H1 (cell line): ENCODE data around the gene DOCK1. TPM values are rescaled to one million over a fixed set of nuclear protein-coding genes. Genes with fewer than 3 reads are reported as not detected.

Experiments
- CTCF ChIA-PET: fragments of 300-600 bp; sonication (Branson Sonifier 250); formaldehyde crosslinking; loops from one replicate; lab custom pipeline; 2021; ENCODE audit not compliant: partially characterized antibody; lab: Charles Lee
- POLR2A ChIA-PET: fragments of 300-600 bp; sonication (Branson Sonifier 250); formaldehyde crosslinking; loops from one replicate; lab custom pipeline; 2021; ENCODE audit warnings: inconsistent platforms; ENCODE audit not compliant: partially characterized antibody; lab: Charles Lee
- DNase-seq, 2 experiments: peaks; one replicate each; pipeline versions ENCODE4 v3.0.0 to v3.0.0-alpha.2; 2010 to 2022; ENCODE audit warnings: low spot score in 2 of 2, low read depth in 1 of 2, mixed read lengths in 1 of 2
- FAIRE-seq: peaks from 2 replicates; lab custom pipeline; 2011; peaks lifted over from hg19 to GRCh38; lab: Jason Lieb, UNC
- H2AFZ ChIP-seq: 2 replicates; pipeline ENCODE4 v1.8.1; 2012; ENCODE audit warnings: low read length, inconsistent platforms
- H2AK5ac ChIP-seq: 2 replicates; pipeline ENCODE4 v1.6.1; 2013; ENCODE audit warnings: low read depth, low read length
- H2BK120ac ChIP-seq: replicated peaks from 2 replicates; pipeline ENCODE3; 2013; ENCODE audit warnings: low read depth, low read length, inconsistent platforms
- H2BK12ac ChIP-seq: 2 replicates; pipeline ENCODE4 v1.6.1; 2013; ENCODE audit warnings: low read depth, low read length
- H2BK15ac ChIP-seq: 2 replicates; pipeline ENCODE4 v1.6.1; 2013; ENCODE audit warnings: low read length
- H2BK20ac ChIP-seq: 2 replicates; pipeline ENCODE4 v1.6.1; 2013; ENCODE audit warnings: low read length
- H2BK5ac ChIP-seq: 2 replicates; pipeline ENCODE4 v1.6.1; 2013; ENCODE audit warnings: low read depth, low read length
- H3K14ac ChIP-seq: 2 replicates; pipeline ENCODE4 v1.6.1; 2013; ENCODE audit warnings: inconsistent platforms; ENCODE audit not compliant: insufficient read length
- H3K18ac ChIP-seq: 2 replicates; pipeline ENCODE4 v1.6.1; 2013; ENCODE audit warnings: low read length; ENCODE audit errors: extremely low read depth
- H3K23ac ChIP-seq: 2 replicates; pipeline ENCODE4 v1.6.1; 2013; ENCODE audit warnings: inconsistent platforms; ENCODE audit not compliant: insufficient read length
- H3K23me2 ChIP-seq: 2 replicates; pipeline ENCODE4 v1.6.1; 2013; ENCODE audit warnings: low read depth, low read length
- H3K27ac ChIP-seq: 2 replicates; pipeline ENCODE4 v1.6.1; 2011; ENCODE audit warnings: low read depth, low read length, inconsistent platforms
- H3K27me3 ChIP-seq, 4 experiments: replicated peaks in 1 of 4; 1 replicate in 1 of 4; 2 replicates in 3 of 4; pipeline versions ENCODE4 v1.6.1 to v1.8.1; 2011 to 2013; ENCODE audit warnings: low read length in 3 of 4, mild to moderate bottlenecking in 3 of 4, inconsistent platforms in 2 of 4, mixed read lengths in 2 of 4, moderate library complexity in 1 of 4; ENCODE audit not compliant: control insufficient read depth in 3 of 4, insufficient read depth in 3 of 4; ENCODE audit errors: extremely low read depth in 1 of 4
- H3K36me3 ChIP-seq, 4 experiments: 2 replicates each; pipeline versions ENCODE4 v1.6.1 to v1.8.1; 2011 to 2013; ENCODE audit warnings: mild to moderate bottlenecking in 4 of 4, low read length in 3 of 4, moderate library complexity in 2 of 4, control low read depth in 1 of 4, inconsistent platforms in 1 of 4; ENCODE audit not compliant: insufficient read depth in 4 of 4, control insufficient read depth in 2 of 4
- H3K4ac ChIP-seq: replicated peaks from 2 replicates; pipeline ENCODE3; 2013; ENCODE audit warnings: low read length, low read depth, mixed read lengths, inconsistent platforms; ENCODE audit not compliant: insufficient read length
- H3K4me1 ChIP-seq, 4 experiments: replicated peaks in 1 of 4; 1 replicate in 1 of 4; 2 replicates in 3 of 4; pipeline versions ENCODE4 v1.6.1 to v1.8.1; 2011 to 2013; ENCODE audit warnings: low read length in 3 of 4, inconsistent platforms in 2 of 4, mixed read lengths in 1 of 4; ENCODE audit not compliant: insufficient read depth in 4 of 4, control insufficient read depth in 3 of 4
- H3K4me2 ChIP-seq, 2 experiments: 2 replicates each; pipeline versions ENCODE4 v1.6.1 to v1.8.1; 2011 to 2013; ENCODE audit warnings: low read depth in 2 of 2, low read length in 2 of 2, control low read depth in 1 of 2, inconsistent platforms in 1 of 2, mild to moderate bottlenecking in 1 of 2; ENCODE audit not compliant: insufficient read depth in 1 of 2
- H3K4me3 ChIP-seq, 4 experiments: fragments of 200-600, 300-600 bp in 1 of 4; sonication (generic), shearing (Covaris generic), sonication (Bioruptor Twin) in 1 of 4; 2 replicates each; pipeline versions ENCODE4 v1.5.1 to v1.8.1; 2011 to 2016; ENCODE audit warnings: low read length in 4 of 4, low read depth in 3 of 4, control low read depth in 2 of 4, inconsistent platforms in 2 of 4, mild to moderate bottlenecking in 2 of 4, mixed read lengths in 1 of 4, moderate library complexity in 1 of 4; ENCODE audit not compliant: insufficient read depth in 2 of 4; ENCODE audit errors: extremely low read depth in 1 of 4
- H3K56ac ChIP-seq: replicated peaks from 2 replicates; pipeline ENCODE3; 2013; ENCODE audit warnings: low read depth, mild to moderate bottlenecking, mixed read lengths, low read length, inconsistent platforms; ENCODE audit not compliant: insufficient read length
- H3K79me1 ChIP-seq: 2 replicates; pipeline ENCODE4 v1.6.1; 2013; ENCODE audit warnings: low read depth, low read length, control low read depth
- H3K79me2 ChIP-seq, 2 experiments: 2 replicates each; pipeline versions ENCODE4 v1.6.1 to v1.8.1; 2012 to 2013; ENCODE audit warnings: low read length in 2 of 2, mild to moderate bottlenecking in 2 of 2, inconsistent platforms in 1 of 2; ENCODE audit not compliant: insufficient read depth in 2 of 2, control insufficient read depth in 1 of 2
- H3K9ac ChIP-seq, 4 experiments: replicated peaks in 1 of 4; 1 replicate in 1 of 4; 2 replicates in 3 of 4; pipeline versions ENCODE4 v1.6.1 to v1.8.1; 2011 to 2013; ENCODE audit warnings: low read depth in 3 of 4, low read length in 3 of 4, control low read depth in 2 of 4, mild to moderate bottlenecking in 2 of 4, moderate library complexity in 2 of 4, inconsistent platforms in 1 of 4; ENCODE audit errors: extremely low read depth in 1 of 4
- H3K9me3 ChIP-seq, 2 experiments: 2 replicates each; pipeline versions ENCODE4 v1.6.1 to v1.8.1; 2012 to 2013; ENCODE audit warnings: mild to moderate bottlenecking in 2 of 2, moderate library complexity in 2 of 2, control low read depth in 1 of 2, inconsistent platforms in 1 of 2, low read depth in 1 of 2, low read length in 1 of 2, mixed read lengths in 1 of 2; ENCODE audit not compliant: insufficient read depth in 2 of 2
- H4K20me1 ChIP-seq, 2 experiments: replicated peaks in 1 of 2; 2 replicates each; pipeline versions ENCODE3 to v1.8.1; 2011 to 2013; ENCODE audit warnings: inconsistent platforms in 2 of 2, low read length in 2 of 2, mild to moderate bottlenecking in 1 of 2; ENCODE audit not compliant: insufficient read depth in 2 of 2, control insufficient read depth in 1 of 2
- H4K5ac ChIP-seq: 2 replicates; pipeline ENCODE4 v1.6.1; 2013; ENCODE audit warnings: low read length, low read depth, mixed read lengths, inconsistent platforms; ENCODE audit not compliant: insufficient read length
- H4K8ac ChIP-seq: 2 replicates; pipeline ENCODE4 v1.8.0; 2013; ENCODE audit warnings: mild to moderate bottlenecking, moderate library complexity, low read length, inconsistent platforms; ENCODE audit not compliant: insufficient read depth; ENCODE audit errors: extremely low read depth
- H4K91ac ChIP-seq: replicated peaks from 2 replicates; pipeline ENCODE3; 2013; ENCODE audit warnings: low read length, mixed read lengths, inconsistent platforms; ENCODE audit not compliant: insufficient read length
- BCL11A ChIP-seq, 2 experiments: IDR thresholded peaks; one replicate each; pipeline ENCODE4 v1.6.1; 2011; ENCODE audit warnings: low read depth in 2 of 2, low read length in 2 of 2, mild to moderate bottlenecking in 2 of 2
- E2F6 ChIP-seq: IDR thresholded peaks from 2 replicates; pipeline ENCODE4 v1.6.1; 2012; ENCODE audit warnings: inconsistent platforms
- EZH2 ChIP-seq: fragments of 200-600 bp; sonication (generic); IDR thresholded peaks from 2 replicates; pipeline ENCODE4 v1.7.1; 2012; ENCODE audit warnings: low read depth, mild to moderate bottlenecking, moderate library complexity, low read length, inconsistent platforms; ENCODE audit not compliant: severe bottlenecking
- JUND ChIP-seq: IDR thresholded peaks from 2 replicates; pipeline ENCODE4 v1.6.1; 2011; ENCODE audit warnings: mild to moderate bottlenecking, improper control_type of control experiment, low read length
- RFX5 ChIP-seq: IDR thresholded peaks from 2 replicates; pipeline ENCODE4 v1.6.1; 2011; ENCODE audit warnings: low read depth, low read length, improper control_type of control experiment, borderline replicate concordance
- RXRA ChIP-seq: IDR thresholded peaks from 2 replicates; pipeline ENCODE4 v1.6.1; 2011; ENCODE audit warnings: low read depth, mild to moderate bottlenecking, low read length, moderate library complexity; ENCODE audit not compliant: insufficient read depth
- SIX5 ChIP-seq: IDR thresholded peaks from 2 replicates; pipeline ENCODE4 v1.6.1; 2011; ENCODE audit warnings: mild to moderate bottlenecking, low read depth, low read length
- SP4 ChIP-seq: IDR thresholded peaks from 2 replicates; pipeline ENCODE4 v1.6.1; 2012; ENCODE audit warnings: low read length, inconsistent platforms
- TAF1 ChIP-seq: IDR thresholded peaks from 2 replicates; pipeline ENCODE4 v1.6.1; 2011; ENCODE audit warnings: mild to moderate bottlenecking, low read depth, low read length
- TCF12 ChIP-seq: IDR thresholded peaks from 2 replicates; pipeline ENCODE4 v1.6.1; 2011; ENCODE audit warnings: low read depth, mild to moderate bottlenecking, low read length
- WGBS, 2 experiments: shearing (Covaris generic) in 1 of 2; methylation state at CpG; one replicate each; pipeline versions ENCODE4 v1.1.6 to v1.1.7; 2013 to 2015; ENCODE audit warnings: low lambda C conversion rate in 2 of 2, mixed read lengths in 2 of 2, inconsistent platforms in 1 of 2, low coverage in 1 of 2, missing lambda C conversion rate in 1 of 2; ENCODE audit not compliant: insufficient replicate concordance in 2 of 2, insufficient coverage in 1 of 2, insufficient read length in 1 of 2; ENCODE audit errors: extremely low coverage in 1 of 2, missing lambda C conversion rate in 1 of 2; 5-methylcytosine and 5-hydroxymethylcytosine counted together
- polyA plus RNA-seq, 7 experiments: library from polyadenylated mRNA; depleted of rRNA in 3 of 7; stranded (reverse) in 5 of 7; unstranded in 2 of 7; fragments of >200 nt in 5 of 7; fragments of 200-250 nt in 2 of 7; gene quantifications; 1 replicate in 5 of 7; 2 replicates in 1 of 7; 4 replicates in 1 of 7; pipeline versions ENCODE4 v1.2.1 to v1.2.3, GENCODE V29; 2011 to 2013; ENCODE audit warnings: missing spikeins in 2 of 7, mixed read lengths in 2 of 7
- total RNA-seq: library from RNA; stranded (reverse); fragmentation: NEBNext Ultra II Directional; extraction: Animal tissue kit (Norgen Biotek cat#: 25700); gene quantifications from 2 replicates; pipeline ENCODE4 v1.2.1, GENCODE V29; 2021

The DOCK1 gene
- total and polyA plus RNA-seq, 2 of the 8 experiments (the other 6 are each of a cell fraction or from before 2014, with no cell fraction given) = 11.6 to 53.0 TPM

GRCh38 chr10:127145173-127145572 lies 239.9 kb downstream of the DOCK1 start:
- H3K4me1 ChIP-seq = peaks cover 2 to 13% (median 6%) of the 10 kb centered on the region in 4 experiments
- H3K9me3 ChIP-seq = no peaks in the 10 kb centered on the region
- 93% methylated on average over 6 of the region's 6 CpGs; no CpG with 5 or more reads in 1 of the 2 experiments for WGBS, 2 experiments
- H4K5ac ChIP-seq = no peak overlapping the region
- no peaks in the 10 kb centered on the region for H3K79me2 ChIP-seq
- H3K4me2 ChIP-seq = no peak overlapping the region
- H3K9ac ChIP-seq = no peak overlapping the region
- ChIA-PET CTCF (no interaction called here), POLR2A (no interaction called here)
- H3K4me3 ChIP-seq = no peak overlapping the region
- no peak overlapping the region for H3K4ac ChIP-seq
- H3K79me1 ChIP-seq = no peaks in the 10 kb centered on the region; the same call in 1 of the 2 replicates
- no peak overlapping the region for H4K8ac ChIP-seq
- no peak overlapping the region for H2BK12ac ChIP-seq
- H3K36me3 ChIP-seq = no peaks in the 10 kb centered on the region; a peak in 1 of 8 replicates
- H3K27me3 ChIP-seq = no peaks in the 10 kb centered on the region
- FAIRE-seq (no peak), DNase-seq (no peak)
- H3K14ac ChIP-seq = no peak overlapping the region
- H3K23me2 ChIP-seq = no peaks in the 10 kb centered on the region
- no peak overlapping the region for H2BK20ac ChIP-seq
- H4K20me1 ChIP-seq = peaks cover 3 to 7% of the 10 kb centered on the region in 2 experiments
- H2BK15ac ChIP-seq = no peak overlapping the region
- TF ChIP-seq E2F6 (no peak), SIX5 (no peak), JUND (no peak), RXRA (no peak), EZH2 (no peak), TCF12 (no peak), BCL11A (IDR thresholded peaks at IDR 0.05; ENCODE audit: low read depth in 2 of 2, low read length in 2 of 2) (no peak), TAF1 (no peak), RFX5 (no peak), SP4 (no peak)
- no peak overlapping the region for H3K18ac ChIP-seq
- H3K56ac ChIP-seq = no peak overlapping the region
- no peak overlapping the region for H3K23ac ChIP-seq
- H4K91ac ChIP-seq = no peak overlapping the region
- no peak overlapping the region for H2AK5ac ChIP-seq
- H2BK120ac ChIP-seq = no peak overlapping the region
- no peak overlapping the region for H2AFZ ChIP-seq
- H2BK5ac ChIP-seq = no peak overlapping the region
- H3K27ac ChIP-seq = no peak overlapping the region
